HG02763 (cell line): ENCODE results near the gene PPP2R3B.

ENCODE experiments used
- ATAC-seq: cut with Tn5 transposase; IDR thresholded peaks from one replicate; pipeline ENCODE4 v1.9.1; 2021; ENCODE audit warnings: mild to moderate bottlenecking, moderate library complexity; ENCODE audit not compliant: unreplicated experiment

PPP2R3B gene

GRCh38 chrX:370963-371745 is 15.6 kb downstream of the PPP2R3B start:
- no peak for ATAC-seq

DNA sequence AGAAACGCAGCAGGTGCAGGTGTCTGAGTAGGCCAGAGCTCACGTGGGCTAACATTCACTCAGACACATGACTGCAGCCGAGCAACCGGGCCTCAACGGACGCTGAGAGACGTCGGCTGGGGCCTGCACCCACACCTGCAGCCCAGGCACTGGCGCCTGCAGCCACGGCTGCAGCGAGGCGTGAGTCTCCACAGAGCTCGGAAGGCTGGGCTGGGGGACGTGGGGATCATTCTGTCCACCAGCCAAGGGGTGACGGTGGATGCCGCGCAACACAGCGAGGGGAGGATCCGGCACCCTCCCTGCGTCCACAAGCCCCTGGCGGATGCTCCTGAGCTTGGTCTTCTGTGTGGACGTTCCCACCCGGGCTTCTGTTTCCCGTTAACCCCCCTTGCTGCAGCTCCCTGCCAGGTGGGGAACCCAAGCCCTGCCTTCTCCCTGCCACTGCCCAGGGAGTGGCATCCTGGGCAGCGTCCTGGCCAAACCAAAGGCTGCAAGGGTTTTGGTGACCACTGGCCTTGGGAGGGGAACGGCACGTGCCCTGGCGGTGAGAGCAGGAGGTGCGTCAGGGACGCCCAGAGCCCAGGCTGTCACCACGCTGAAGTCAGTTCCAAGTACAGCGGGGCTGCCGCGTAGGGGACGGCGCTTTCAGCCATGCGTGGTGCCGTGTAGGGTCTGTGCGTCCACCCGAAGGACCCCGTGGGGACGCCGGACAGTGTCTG is 16.3 kb downstream of the PPP2R3B start:
- no peak for ATAC-seq

DNA sequence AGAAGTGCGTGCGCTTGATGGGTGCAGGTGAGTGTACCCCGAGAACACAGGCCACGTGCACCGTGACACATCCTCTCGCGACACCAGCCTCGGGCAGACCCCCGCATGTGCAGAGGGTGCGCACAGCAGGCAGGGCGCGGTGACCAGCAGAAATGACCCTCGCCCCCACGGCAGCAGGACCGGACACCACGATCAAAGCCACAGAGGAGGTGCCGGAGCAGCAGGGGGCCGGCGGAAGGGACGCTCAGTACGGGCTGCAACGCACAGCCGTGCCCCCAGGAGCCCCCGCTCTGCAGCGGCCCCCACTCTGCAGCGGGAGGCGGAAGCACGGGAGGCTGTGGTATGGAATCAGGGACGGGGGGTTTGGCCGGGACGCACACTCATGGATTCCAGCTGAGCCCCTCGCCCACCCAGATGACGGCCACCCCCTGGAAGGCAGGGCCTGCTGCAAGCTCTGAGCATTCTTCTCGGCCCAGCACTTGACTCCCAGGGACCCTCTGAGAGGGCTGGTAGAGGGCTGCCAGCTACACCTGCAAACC is 17.1 kb downstream of the PPP2R3B start:
- no peak for ATAC-seq

DNA sequence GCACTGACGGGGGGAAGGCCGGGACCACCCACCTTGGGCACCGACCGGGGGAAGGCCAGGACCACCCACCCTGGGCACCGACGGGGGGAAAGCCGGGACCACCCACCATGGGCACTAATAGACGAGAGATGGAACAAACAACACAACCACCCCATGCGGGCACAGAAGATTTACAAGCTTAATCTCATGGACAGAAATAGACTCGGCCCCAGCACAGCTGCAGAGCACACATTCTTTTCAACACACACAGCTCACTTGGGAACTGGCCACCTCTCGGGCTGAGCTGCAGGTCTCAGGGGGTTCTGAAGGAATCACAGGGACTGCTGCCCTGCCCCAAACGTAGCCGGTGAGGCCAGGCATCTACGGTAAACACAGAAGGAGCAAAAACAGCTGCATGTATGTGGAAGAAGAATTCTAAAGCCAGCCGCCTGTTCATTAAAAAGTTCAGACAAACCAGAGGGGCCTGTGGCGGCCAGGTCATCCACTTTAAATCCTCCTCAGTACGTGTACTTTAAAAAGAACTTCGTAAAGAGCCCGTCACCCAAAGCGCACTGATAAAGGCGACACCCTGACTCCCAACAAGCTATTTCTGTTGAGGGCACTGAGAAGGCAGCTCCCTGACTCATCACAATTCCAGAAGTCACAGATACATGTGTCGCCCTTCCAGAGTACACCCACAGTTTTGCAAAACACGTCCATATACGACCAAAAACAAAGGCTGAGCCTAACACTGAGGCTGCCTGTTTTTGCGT is 17.7 kb downstream of the PPP2R3B start:
- no peak for ATAC-seq

GRCh38 chrX:367866-368265 is 18.8 kb downstream of the PPP2R3B start:
- ATAC-seq, result no peak

DNA sequence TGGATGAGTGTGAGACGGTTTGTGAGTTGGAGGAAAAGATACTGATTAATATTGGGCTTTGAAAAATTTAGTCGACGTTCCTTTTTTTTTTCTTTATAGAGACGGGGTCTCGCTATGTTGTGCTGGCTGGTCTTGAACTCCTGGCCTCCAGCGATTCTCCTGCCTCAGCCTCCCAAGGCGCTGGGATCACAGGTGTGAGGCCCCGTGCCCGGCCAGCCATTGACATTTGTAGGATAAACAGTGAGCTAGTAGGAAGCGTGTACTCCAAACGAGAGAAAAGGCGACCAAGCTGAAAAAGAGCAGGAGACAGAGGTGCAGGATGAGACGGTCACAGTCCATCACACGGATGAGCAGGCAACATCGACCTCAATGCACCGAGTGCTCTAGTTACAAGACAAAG is 19.4 kb downstream of the PPP2R3B start:
- ATAC-seq, result no peak

DNA sequence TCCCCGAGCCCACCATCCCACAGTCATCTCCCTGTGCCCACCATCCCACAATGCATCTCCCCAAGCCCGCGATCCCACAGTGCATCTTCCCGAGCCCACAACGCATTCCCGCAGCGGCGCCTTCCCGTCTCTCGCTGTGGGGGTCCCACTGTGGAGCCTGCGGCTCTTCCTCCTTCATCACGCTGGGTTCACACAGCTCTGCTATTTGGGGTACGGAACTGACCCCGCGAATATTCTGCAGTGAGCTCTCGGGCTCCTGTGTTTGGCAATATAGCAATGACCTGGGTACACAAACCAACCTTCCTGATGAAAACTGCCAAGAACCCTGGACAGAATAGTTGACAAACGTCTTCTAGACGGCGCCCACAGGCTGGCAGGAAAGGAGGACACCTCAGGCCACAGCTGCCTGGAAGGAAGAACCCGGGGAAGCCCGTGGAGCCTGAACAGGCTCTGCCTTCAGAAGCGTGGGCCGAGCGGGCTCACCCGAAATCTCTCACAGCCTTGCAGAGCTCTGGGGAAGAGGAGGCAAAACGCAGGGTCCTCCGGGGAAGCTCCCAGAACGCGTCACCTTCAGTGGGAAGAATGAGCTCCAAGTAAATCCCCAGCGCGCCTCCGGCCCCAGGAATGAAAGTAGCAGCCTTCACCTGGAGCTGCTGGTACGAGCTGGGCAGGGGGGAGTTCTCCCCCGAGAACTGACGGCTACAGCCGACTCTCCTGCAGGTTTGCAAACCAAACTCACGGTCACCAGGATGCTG is 22.9 kb downstream of the PPP2R3B start:
- ATAC-seq, result no peak

- no peak for ATAC-seq
Measured at GRCh38 chrX:362937-363620, 23.6 kb downstream of the PPP2R3B start.

DNA sequence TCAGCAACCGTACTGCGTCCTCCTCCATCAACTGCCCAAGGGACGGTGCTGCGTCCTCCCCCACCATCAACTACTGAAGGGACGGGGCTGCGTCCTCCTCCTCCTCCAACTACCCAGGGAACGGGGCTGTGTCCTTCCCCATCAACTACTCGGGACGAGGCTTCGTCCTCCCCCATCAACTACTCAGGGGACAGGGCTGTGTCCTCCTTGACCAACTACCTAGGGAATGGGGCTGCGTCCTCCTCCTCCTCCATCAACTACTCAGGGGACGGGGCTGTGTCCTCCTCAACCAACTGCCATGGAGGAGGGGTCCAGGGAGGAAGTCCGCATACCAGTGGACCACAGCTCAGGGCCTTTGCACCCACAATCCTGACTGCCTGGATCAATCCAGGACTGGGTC is 24.4 kb downstream of the PPP2R3B start:
- ATAC-seq, result no peak

DNA sequence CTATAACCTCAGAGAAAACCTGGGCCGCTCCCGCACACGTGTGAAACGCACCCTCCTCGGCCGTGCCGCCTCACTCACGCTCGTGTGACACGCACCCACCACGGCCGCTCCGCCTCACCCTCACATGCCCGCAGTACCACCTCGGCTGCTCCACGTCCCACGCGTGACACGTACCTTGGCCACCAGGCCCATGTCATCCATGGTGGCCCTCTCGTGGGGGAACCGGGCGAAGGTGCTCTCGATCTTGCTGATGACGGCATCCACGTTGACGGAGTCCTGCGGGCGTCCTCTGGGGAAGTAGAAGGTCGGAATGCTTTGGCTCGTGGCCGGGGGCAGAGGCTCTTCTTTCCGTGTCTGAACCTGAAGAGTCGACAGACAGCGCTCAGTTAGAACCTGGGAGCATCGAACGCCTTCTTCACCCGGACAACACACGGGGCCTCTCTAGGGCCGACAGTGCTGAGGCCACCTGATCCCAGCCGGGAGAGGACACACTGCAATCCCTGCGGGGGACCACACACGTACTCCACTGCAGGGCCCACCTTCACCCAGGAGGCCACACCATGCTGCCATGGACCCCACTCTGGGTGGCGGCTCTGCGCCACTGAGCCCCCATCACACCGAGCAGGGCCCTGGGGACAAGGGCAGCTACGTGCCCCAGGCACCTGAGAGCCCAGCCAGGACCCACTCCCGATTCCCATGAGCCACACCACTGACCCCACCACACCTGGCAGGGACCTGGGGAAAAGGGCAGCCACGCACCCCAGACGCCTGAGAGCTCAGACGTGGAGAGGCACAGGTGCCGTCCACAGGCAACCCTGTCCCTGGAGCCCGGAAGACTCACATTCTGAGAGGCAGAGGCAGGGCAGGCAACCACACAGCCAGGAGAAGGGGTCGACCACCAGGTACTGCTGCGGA is 25.2 kb downstream of the PPP2R3B start:
- no peak for ATAC-seq

DNA sequence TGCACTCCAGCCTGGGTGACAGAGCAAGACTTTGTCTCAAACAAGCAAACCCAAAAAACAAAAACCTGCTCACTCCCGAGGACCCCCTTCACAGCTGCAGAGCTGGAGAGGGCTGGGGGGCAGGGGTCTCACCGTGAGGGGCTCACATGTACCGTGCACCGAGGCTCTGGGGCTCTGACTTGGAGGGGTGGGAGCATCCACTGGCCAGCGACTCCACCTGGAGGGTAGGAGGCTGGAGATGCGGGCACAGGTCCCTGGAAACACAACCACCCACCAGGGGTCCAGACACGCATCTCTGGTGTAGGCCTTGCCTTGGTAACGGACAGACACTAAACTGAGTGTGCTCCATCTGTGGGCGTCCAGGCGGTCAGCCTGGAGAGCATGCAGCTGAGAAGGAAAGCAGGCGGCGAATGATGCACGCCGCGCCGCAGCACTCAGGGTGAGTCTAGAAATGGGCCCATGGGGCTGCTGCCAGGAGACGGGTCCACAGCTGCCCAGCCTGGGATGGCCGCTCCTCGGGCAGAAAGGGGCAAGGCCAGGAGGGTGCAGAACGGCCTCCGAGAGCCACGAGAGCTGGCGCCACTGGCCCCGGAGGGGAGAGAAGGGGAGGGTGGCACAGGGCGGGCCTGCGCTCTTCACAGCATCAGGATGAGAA is 26.1 kb downstream of the PPP2R3B start:
- ATAC-seq, result no peak

- ATAC-seq, result no peak
Measured at GRCh38 chrX:358651-359143, 28.0 kb downstream of the PPP2R3B start.

DNA sequence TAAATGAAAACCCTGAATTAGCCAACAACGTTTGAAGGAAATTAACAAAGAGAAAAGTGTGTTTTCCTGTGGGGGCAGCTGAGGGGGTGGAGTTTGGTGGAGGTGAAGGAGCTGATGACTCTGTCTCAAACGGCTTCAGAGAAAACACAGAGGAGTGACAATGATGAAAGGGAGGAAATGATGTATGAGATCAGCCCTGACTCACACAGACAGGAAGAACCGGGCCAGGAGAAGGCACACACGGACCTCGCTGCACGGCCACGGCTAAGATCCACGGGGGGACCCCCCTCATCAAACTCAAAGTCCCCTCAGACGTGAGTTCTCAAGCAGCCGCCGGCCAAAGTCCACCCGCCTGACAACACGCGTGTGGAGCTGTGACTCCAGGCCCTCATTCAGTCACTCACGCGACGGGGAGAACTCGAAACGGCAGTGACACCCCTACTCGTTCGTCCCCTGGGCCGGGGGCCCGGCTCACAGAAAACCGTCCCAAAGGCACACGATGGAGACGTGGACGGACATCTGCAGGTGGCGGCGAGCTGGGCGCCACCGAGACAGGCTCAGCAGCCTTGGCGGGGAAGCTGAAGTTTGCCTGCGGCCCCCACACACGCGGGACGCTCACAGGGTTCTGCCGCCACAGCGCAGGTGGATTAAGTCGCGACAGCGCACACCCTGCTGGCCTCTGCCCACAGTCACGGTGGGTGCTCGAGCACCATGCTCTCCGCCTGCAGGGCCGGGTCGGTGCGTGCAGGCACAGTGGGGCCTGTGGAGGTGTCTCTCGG is 28.8 kb downstream of the PPP2R3B start:
- no peak for ATAC-seq

GRCh38 chrX:357035-357692 is 29.5 kb downstream of the PPP2R3B start:
- ATAC-seq, result no peak

GRCh38 chrX:356385-357034 is 30.2 kb downstream of the PPP2R3B start:
- no peak for ATAC-seq

GRCh38 chrX:355329-356050 is 31.2 kb downstream of the PPP2R3B start:
- no peak for ATAC-seq
